Measurements from ENCODE around the gene PERCC1. TPM values are rescaled to one million over a fixed set of nuclear protein-coding genes. Genes with fewer than 3 reads are reported as not detected.

Gene PERCC1
- total RNA-seq, 1 experiment from 2014 or later, result not detected

- Mint-ChIP-seq H3K27ac (no peak overlapping the region), H3K36me3 (peaks cover 11% of the 10 kb centered on the region; the same call in 1 of the 2 replicates), H3K27me3 (ENCODE audit: low read depth) (no peaks in the 10 kb centered on the region), H3K4me1 (no peaks in the 10 kb centered on the region), H3K4me3 (no peak overlapping the region), H3K9me3 (no peaks in the 10 kb centered on the region)
- DNase-seq (ENCODE audit: low spot score), result no peak
- CTCF ChIA-PET, result no interaction called here
- POLR2A ChIA-PET, result no interaction called here
- TF ChIP-seq ZNF425 (CRISPR knock-in tag; conservative IDR thresholded peaks at IDR 0.05) (no peak), E2F1 (CRISPR knock-in tag; IDR thresholded peaks at IDR 0.05) (no peak), ATF6 (CRISPR knock-in tag; IDR thresholded peaks at IDR 0.05) (no peak), KAT7 (CRISPR knock-in tag; IDR thresholded peaks at IDR 0.05; ENCODE audit: borderline replicate concordance) (no peak), ARID4B (CRISPR knock-in tag; IDR thresholded peaks at IDR 0.05; ENCODE audit: borderline replicate concordance) (no peak), ATF1 (CRISPR knock-in tag; IDR thresholded peaks at IDR 0.05) (no peak), HMGA2 (CRISPR knock-in tag; IDR thresholded peaks at IDR 0.05) (no peak), MAX (CRISPR knock-in tag; IDR thresholded peaks at IDR 0.05) (no peak), ZNF138 (CRISPR knock-in tag; conservative IDR thresholded peaks at IDR 0.05) (no peak), NR1H2 (CRISPR knock-in tag; IDR thresholded peaks at IDR 0.05) (no peak), ZNF232 (CRISPR knock-in tag; IDR thresholded peaks at IDR 0.05) (no peak), NFYB (CRISPR knock-in tag; conservative IDR thresholded peaks at IDR 0.05; ENCODE audit: low read depth) (no peak), MLX (CRISPR knock-in tag; IDR thresholded peaks at IDR 0.05) (no peak), TEAD1 (CRISPR knock-in tag; IDR thresholded peaks at IDR 0.05) (no peak)
- ATAC-seq, result no peak
These were observed 33.1 kb upstream of the PERCC1 start for GRCh38 chr16:1397779-1398178.

GRCh38 chr16:1398351-1398750 is 32.5 kb upstream of the PERCC1 start:
- CTCF ChIA-PET, result no interaction called here
- TF ChIP-seq RORB (CRISPR knock-in tag; IDR thresholded peaks at IDR 0.05) (no peak), CBFB (CRISPR knock-in tag; IDR thresholded peaks at IDR 0.05; ENCODE audit: low read depth) (no peak), SOX15 (CRISPR knock-in tag; IDR thresholded peaks at IDR 0.05) (no peak), ETV6 (CRISPR knock-in tag; IDR thresholded peaks at IDR 0.05) (no peak), FOXP4 (CRISPR knock-in tag; IDR thresholded peaks at IDR 0.05) (no peak), HMGXB4 (CRISPR knock-in tag; IDR thresholded peaks at IDR 0.05) (no peak), MLX (CRISPR knock-in tag; IDR thresholded peaks at IDR 0.05) (no peak)
- no peak for ATAC-seq
- no peak for DNase-seq (ENCODE audit: low spot score)
- Mint-ChIP-seq H3K9me3 (no peaks in the 10 kb centered on the region), H3K27ac (no peak overlapping the region), H3K27me3 (ENCODE audit: low read depth) (no peaks in the 10 kb centered on the region), H3K4me3 (no peak overlapping the region), H3K36me3 (peaks cover 11% of the 10 kb centered on the region; the same call in 1 of the 2 replicates), H3K4me1 (no peaks in the 10 kb centered on the region)
- POLR2A ChIA-PET, result no interaction called here
